GM13977 (cell line): ENCODE measurements around the gene S100PBP.
A peak's percentile ranks its signal among the peaks of the same experiment; 100 is the strongest.
"Not testable (repeated sequence)": the region's sequence is repeated elsewhere in the genome, so short reads cannot be mapped to it uniquely, and the experiment has no call there.

Experiments
- DNase-seq: peaks from one replicate; pipeline ENCODE4 v3.0.0; 2012; ENCODE audit warnings: low spot score
- in situ Hi-C: fragments of 300-500 bp; cut with MboI; formaldehyde crosslinking; loops from one replicate; pipeline ENCODE4 v1.12.0; 2022; ENCODE audit warnings: low sequenced_read_pairs, low pct_unique_long_range_greater_than_20kb, mixed read lengths, inconsistent platforms; ENCODE audit not compliant: unreplicated experiment
- TF ChIP-seq, protein P1 (sequence below): IDR thresholded peaks from 2 replicates; pipeline ENCODE4 v1.5.1; 2012; ENCODE audit warnings: mild to moderate bottlenecking, control low read depth; ENCODE audit not compliant: insufficient read depth; ENCODE audit errors: extremely low read depth, missing control alignments

S100PBP gene

DNA sequence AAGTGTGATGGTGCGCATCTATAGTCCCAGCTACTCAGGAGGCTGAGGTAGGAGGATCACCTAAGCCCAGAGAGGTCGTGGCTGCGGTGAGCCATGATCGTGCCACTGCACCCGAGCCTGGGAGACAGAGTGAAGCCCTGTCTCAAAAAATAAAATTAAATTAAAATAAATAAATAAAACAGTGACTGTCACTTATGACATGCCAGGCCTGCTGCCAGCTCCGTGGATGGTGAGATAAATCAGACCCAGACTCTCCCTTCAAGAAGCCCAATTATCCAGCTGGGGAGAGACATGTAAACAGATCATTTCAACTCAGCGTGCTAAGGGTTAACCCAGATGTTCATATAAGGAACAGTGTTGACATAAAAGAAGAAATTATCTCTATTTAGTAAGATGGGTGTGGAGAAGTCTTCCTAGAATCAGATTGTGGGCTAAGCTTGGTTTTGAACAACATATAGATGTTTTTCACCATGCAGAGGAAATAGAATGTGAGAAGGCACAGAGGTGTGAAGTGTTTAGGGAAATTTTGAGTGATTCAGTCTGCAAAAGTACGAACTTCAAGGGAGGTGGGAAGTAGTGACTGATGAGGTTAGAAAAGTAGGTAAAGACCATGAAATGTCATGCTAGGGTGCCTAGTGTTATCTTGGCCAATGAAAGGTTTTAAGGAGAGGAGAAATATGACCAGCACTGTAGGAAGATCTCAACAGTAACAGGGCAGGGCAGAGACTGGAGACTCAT lies 18.6 kb upstream of the S100PBP start:
- in situ Hi-C loops = no loop called here
- TF ChIP-seq, protein P1, sequence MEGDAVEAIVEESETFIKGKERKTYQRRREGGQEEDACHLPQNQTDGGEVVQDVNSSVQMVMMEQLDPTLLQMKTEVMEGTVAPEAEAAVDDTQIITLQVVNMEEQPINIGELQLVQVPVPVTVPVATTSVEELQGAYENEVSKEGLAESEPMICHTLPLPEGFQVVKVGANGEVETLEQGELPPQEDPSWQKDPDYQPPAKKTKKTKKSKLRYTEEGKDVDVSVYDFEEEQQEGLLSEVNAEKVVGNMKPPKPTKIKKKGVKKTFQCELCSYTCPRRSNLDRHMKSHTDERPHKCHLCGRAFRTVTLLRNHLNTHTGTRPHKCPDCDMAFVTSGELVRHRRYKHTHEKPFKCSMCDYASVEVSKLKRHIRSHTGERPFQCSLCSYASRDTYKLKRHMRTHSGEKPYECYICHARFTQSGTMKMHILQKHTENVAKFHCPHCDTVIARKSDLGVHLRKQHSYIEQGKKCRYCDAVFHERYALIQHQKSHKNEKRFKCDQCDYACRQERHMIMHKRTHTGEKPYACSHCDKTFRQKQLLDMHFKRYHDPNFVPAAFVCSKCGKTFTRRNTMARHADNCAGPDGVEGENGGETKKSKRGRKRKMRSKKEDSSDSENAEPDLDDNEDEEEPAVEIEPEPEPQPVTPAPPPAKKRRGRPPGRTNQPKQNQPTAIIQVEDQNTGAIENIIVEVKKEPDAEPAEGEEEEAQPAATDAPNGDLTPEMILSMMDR = no peak

DNA sequence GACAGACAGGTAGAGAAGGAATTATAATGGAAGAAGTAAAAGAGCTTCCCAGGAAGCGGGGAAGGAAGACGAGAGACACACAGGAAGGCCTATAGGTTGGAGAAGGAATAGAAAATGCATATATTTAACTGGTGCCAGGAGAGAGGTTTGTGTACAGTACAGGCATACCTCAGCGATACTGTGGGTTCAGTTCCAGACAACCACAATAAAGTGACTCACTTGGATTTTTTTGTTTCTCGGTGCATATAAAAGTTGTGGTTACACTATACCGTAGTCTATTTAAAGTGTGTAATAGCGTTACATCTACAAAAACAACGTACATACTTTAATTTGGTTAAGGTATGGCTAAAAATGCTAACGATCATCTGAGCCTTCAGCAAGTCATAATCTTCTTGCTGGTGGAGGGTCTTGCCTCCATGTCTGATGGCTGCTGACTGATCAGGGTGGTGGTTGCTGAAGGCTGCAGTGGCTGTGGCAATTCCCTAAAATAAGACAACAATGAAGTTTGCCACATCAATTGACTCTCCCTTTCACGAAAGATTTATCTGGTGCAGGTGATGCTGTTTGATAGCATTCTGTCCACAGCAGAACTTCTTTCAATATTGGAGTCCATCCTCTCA lies 16.2 kb upstream of the S100PBP start:
- in situ Hi-C loops = no loop called here
- TF ChIP-seq, protein P1 = no peak
- no peak for DNase-seq

More for the DNA sequence above, 18.6 kb upstream of the S100PBP start:
- peak; percentile 46 for DNase-seq

DNA sequence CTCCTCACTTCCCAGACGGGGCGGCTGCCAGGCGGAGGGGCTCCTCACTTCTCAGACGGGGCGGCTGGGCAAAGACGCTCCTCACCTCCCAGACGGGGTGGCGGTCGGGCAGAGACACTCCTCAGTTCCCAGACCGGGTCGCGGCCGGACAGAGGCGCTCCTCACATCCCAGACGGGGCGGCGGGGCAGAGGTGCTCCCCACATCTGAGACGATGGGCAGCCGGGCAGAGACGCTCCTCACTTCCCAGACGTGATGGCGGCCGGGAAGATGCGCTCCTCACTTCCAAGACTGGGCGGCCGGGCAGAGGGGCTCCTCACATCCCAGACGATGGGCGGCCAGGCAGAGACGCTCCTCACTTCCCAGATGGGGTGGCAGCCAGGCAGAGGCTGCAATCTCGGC lies 13.0 kb upstream of the S100PBP start:
- DNase-seq, in situ Hi-C loops: not testable (repeated sequence)

DNA sequence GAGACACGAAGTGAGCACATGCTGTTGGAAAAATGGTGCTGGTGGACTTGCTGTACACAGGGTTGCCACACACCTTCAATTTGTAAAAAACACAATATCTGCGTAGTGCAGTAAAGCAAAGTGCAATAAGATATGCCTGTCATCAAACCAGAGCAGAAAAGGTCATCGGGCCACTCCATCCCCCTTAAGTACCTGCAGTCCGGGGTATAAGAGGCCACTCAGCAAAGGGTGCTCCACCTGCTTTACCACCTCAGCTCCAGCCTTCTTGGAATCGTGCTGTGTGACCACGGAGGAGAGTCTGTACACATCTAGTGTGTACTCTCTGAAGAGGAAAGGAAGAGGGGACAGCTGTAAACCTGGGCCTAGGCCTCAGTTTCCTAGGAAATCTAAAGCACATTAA lies 11.2 kb upstream of the S100PBP start:
- TF ChIP-seq, protein P1 = no peak
- no peak for DNase-seq
- in situ Hi-C loops = no loop called here

DNA sequence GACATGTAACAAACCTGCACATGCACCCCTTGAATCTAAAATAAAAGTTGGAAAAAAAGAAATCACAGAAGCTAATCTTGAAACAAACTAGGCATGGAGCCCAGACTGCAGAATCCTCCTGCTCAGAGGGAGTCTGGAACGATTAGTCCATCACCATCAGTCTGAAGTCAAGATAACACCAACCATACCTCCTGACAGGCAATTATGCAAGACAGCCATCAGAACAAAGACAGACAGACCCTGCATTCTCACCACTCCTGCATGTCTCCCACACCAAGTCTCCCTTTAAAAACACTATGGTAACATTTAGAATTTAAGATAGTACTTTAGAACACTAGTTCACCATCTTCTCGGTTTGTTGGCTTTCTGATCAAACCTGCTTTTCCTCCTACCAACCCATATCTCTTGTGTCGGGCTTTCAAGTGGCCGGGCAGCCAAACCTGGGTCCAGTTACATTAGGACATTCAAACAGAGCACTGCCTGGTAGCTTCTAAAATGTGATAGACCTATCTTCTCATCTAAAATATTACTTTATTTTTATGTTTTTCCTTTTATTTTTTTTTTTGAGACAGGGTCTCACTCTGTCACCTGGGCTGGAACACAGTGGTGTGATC lies 10.4 kb upstream of the S100PBP start:
- in situ Hi-C loops = no loop called here
- TF ChIP-seq, protein P1 = no peak
- DNase-seq = no peak

DNA sequence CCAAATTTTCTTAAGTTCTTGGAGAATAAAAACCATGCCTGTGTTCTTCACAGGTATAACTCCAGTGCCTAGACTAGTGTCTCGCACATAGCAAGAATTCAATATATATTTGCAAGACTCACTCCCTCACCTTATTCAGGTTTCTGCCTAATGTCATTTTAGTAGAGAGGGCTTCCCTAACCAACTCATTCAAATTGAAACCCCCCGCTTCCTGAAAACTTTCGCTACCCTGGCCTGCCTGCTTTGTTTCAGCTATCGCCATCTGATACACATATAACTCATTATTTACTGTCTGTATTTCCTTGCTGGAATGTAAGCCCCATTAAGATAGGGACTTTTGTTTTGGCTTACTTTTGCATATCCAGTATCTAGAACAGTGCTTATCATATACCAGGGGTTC lies 8.9 kb upstream of the S100PBP start:
- in situ Hi-C loops = no loop called here
- TF ChIP-seq, protein P1 = no peak
- no peak for DNase-seq

DNA sequence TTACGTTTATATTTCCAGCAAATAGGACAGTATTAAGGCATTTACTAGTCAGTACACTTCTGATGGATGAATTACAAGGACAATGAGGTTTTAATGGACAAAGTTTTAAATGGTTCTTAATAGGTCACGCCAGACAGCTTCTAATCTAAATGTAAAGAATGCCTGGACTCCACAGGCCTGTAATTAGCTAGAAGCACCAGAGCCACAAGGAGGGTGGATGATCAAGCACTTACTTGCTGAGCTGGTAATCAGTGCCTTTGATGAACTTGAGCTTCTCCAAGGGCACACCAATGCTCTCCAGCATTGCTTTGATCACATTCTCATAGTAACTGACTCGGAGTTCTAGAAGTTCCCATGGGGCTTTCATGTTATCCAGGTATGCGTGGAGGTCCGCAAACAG lies 7.1 kb upstream of the S100PBP start:
- DNase-seq = no peak
- in situ Hi-C loops = no loop called here
- TF ChIP-seq, protein P1 = no peak
